ENCODE data around the gene C2orf81.

The C2orf81 gene

GRCh38 chr2:74458938-74459363 is 37.5 kb upstream of the C2orf81 start:
- DNase-seq (ENCODE audit: low read depth), result no peak
- H3K4me3 ChIP-seq (replicated peaks; ENCODE audit: low read depth, low read length), result peak overlapping the region; percentile 97
- TF ChIP-seq CTCF (IDR thresholded peaks at IDR 0.05; ENCODE audit: low read length, missing control alignments), result no peak

- no peak for TF ChIP-seq CTCF (IDR thresholded peaks at IDR 0.05; ENCODE audit: low read length, missing control alignments)
- DNase-seq (ENCODE audit: low read depth), result peak; percentile 100
- peak within 1 kb of the TSS; percentile 97 for H3K4me3 ChIP-seq (replicated peaks; ENCODE audit: low read depth, low read length)
Observed at GRCh38 chr2:74458132-74458937, 36.9 kb upstream of the C2orf81 start, which contains the start of gene WBP1. Gene WBP1, plus strand, starts transcription at chr2:74458438. Its CDS starts 165 bp downstream, at chr2:74458603.

GRCh38 chr2:74457549-74458131 is 36.2 kb upstream of the C2orf81 start:
- peak overlapping the region; percentile 63 for H3K4me3 ChIP-seq (replicated peaks; ENCODE audit: low read depth, low read length)
- DNase-seq (ENCODE audit: low read depth), result no peak
- no peak for TF ChIP-seq CTCF (IDR thresholded peaks at IDR 0.05; ENCODE audit: low read length, missing control alignments)

GRCh38 chr2:74457129-74457548 is 35.7 kb upstream of the C2orf81 start:
- DNase-seq (ENCODE audit: low read depth), result peak; percentile 36
- no peak for TF ChIP-seq CTCF (IDR thresholded peaks at IDR 0.05; ENCODE audit: low read length, missing control alignments)
- peak overlapping the region; percentile 63 for H3K4me3 ChIP-seq (replicated peaks; ENCODE audit: low read depth, low read length)

GRCh38 chr2:74454654-74455511 is 33.5 kb upstream of the C2orf81 start, which contains the start of gene INO80B:
Gene INO80B, plus strand, starts transcription at chr2:74455087. Its CDS starts 30 bp downstream, at chr2:74455117.
- no peak for TF ChIP-seq CTCF (IDR thresholded peaks at IDR 0.05; ENCODE audit: low read length, missing control alignments)
- DNase-seq (ENCODE audit: low read depth), result peak; percentile 99
- H3K4me3 ChIP-seq (replicated peaks; ENCODE audit: low read depth, low read length), result peak within 1 kb of the TSS; percentile 92

- no peak overlapping the region for H3K4me3 ChIP-seq (replicated peaks; ENCODE audit: low read depth, low read length)
- no peak for TF ChIP-seq CTCF (IDR thresholded peaks at IDR 0.05; ENCODE audit: low read length, missing control alignments)
- no peak for DNase-seq (ENCODE audit: low read depth)
Observed at GRCh38 chr2:74450570-74451190, 29.3 kb upstream of the C2orf81 start.

Data from fibroblast of pulmonary artery (primary cell).